Esophagus squamous epithelium (tissue), 5 donors: ENCODE data around the gene CALHM3. TPM values are rescaled to one million over a fixed set of nuclear protein-coding genes. Genes with fewer than 3 reads are reported as not detected.
"Not testable (repeated sequence)": the region's sequence is repeated elsewhere in the genome, so short reads cannot be mapped to it uniquely, and the experiment has no call there.

Source experiments
- DNase-seq: peaks from one replicate; lab custom pipeline; 2025; lab: John Stamatoyannopoulos, UW
- H3K27ac ChIP-seq, 4 donors: fragments of 200-600 bp; sonication (generic); one replicate each; pipeline ENCODE4 v1.5.1; 2016 to 2019; ENCODE audit warnings: mild to moderate bottlenecking in 1 of 4
- H3K27me3 ChIP-seq, 4 donors: fragments of 200-600 bp; sonication (generic); 1 replicate in 3 of 4; 2 replicates in 1 of 4; pipeline versions ENCODE4 v1.5.1 to v1.6.0; 2017 to 2021; ENCODE audit warnings: antibody characterized with exemption in 1 of 4
- H3K36me3 ChIP-seq, 3 donors: fragments of 200-600 bp; sonication (generic); one replicate each; pipeline ENCODE4 v1.5.1; 2016 to 2019
- H3K4me1 ChIP-seq, 3 donors: fragments of 200-600 bp; sonication (generic); one replicate each; pipeline ENCODE4 v1.5.1; 2017 to 2019
- H3K4me3 ChIP-seq, 4 donors: fragments of 200-600 bp; sonication (generic); 1 replicate in 3 of 4; 2 replicates in 1 of 4; pipeline ENCODE4 v1.5.1; 2016 to 2019; ENCODE audit warnings: mild to moderate bottlenecking in 2 of 4, moderate library complexity in 1 of 4
- H3K9me3 ChIP-seq, 3 donors: fragments of 200-600 bp; sonication (generic); one replicate each; pipeline ENCODE4 v1.5.1; 2016 to 2019
- CTCF ChIP-seq, 6 experiments: fragments of 450-650 bp in 4 of 6; fragments of 200-600 bp in 2 of 6; sonication (generic) in 2 of 6; IDR thresholded peaks; one replicate each; pipeline ENCODE4 v1.5.1; 2016 to 2019; ENCODE audit warnings: antibody characterized with exemption in 6 of 6, mild to moderate bottlenecking in 4 of 6, moderate library complexity in 4 of 6
- POLR2A ChIP-seq, 4 donors: fragments of 450-650 bp; IDR thresholded peaks; one replicate each; pipeline ENCODE4 v1.6.1; 2017; ENCODE audit warnings: antibody characterized with exemption in 4 of 4, mild to moderate bottlenecking in 4 of 4, moderate library complexity in 3 of 4
- whole genome bisulfite sequencing, 2 donors: methylation state at CpG; one replicate each; pipeline ENCODE4 v1.1.5; 2018; 5-methylcytosine and 5-hydroxymethylcytosine counted together
- intact Hi-C: fragments of 100-400 bp; cut with DNase I; formaldehyde crosslinking; loops from one replicate; pipeline ENCODE4 v1.15.0; 2022
- total RNA-seq, 4 donors: library from RNA; depleted of rRNA; stranded (reverse); fragments of >200 nt; gene quantifications; one replicate each; pipeline ENCODE4 v1.1.0, GENCODE V29; 2016
- donor health status: DM: yes; HTN: yes; CAD: no.

Gene CALHM3
- total RNA-seq, 4 donors from 2014 or later, result not detected

- TF ChIP-seq POLR2A (IDR thresholded peaks at IDR 0.05) (no peak), CTCF (IDR thresholded peaks at IDR 0.05) (no peak)
- 67 to 85% methylated on average over 6 to 10 of the region's 10 CpGs for WGBS, 2 donors
- H3K27ac ChIP-seq, result no peak overlapping the region
- no peaks in the 10 kb centered on the region for H3K9me3 ChIP-seq
- intact Hi-C loops, result no loop called here
- no peak for DNase-seq
- no peaks in the 10 kb centered on the region for H3K36me3 ChIP-seq
- peaks cover 0 to 27% (median 0%) of the 10 kb centered on the region in 4 donors for H3K27me3 ChIP-seq
- H3K4me3 ChIP-seq, result no peak overlapping the region
- no peaks in the 10 kb centered on the region for H3K4me1 ChIP-seq
These were observed 28.5 kb upstream of the CALHM3 start for GRCh38 chr10:103507235-103508191.

GRCh38 chr10:103506061-103506460 is 27.0 kb upstream of the CALHM3 start:
- intact Hi-C loops, result no loop called here
- Histone ChIP-seq H3K27ac (no peak overlapping the region), H3K27me3 (peaks cover 0 to 34% (median 0%) of the 10 kb centered on the region in 4 donors), H3K36me3 (no peaks in the 10 kb centered on the region), H3K4me3 (no peak overlapping the region), H3K4me1 (no peaks in the 10 kb centered on the region), H3K9me3 (no peaks in the 10 kb centered on the region)
- DNase-seq, result no peak
- TF ChIP-seq CTCF (IDR thresholded peaks at IDR 0.05), result no peak
- no peak for TF ChIP-seq POLR2A (IDR thresholded peaks at IDR 0.05)
- 81 to 83% methylated on average over 4 of the region's 4 CpGs for WGBS, 2 donors

GRCh38 chr10:103504181-103504783 is 25.2 kb upstream of the CALHM3 start:
- Histone ChIP-seq H3K4me3 (no peak overlapping the region), H3K9me3 (no peaks in the 10 kb centered on the region), H3K27me3 (peaks cover 0 to 52% (median 0%) of the 10 kb centered on the region in 4 donors), H3K27ac (no peak overlapping the region), H3K4me1 (no peaks in the 10 kb centered on the region), H3K36me3 (no peaks in the 10 kb centered on the region)
- WGBS, 2 donors, result 43 to 77% methylated on average over 7 to 9 of the region's 10 CpGs
- TF ChIP-seq POLR2A (IDR thresholded peaks at IDR 0.05) (no peak), CTCF (IDR thresholded peaks at IDR 0.05) (no peak)
- intact Hi-C loops, result no loop called here
- no peak for DNase-seq

GRCh38 chr10:103503777-103504176 is 24.7 kb upstream of the CALHM3 start:
- DNase-seq, H3K36me3 ChIP-seq, intact Hi-C loops, H3K4me3 ChIP-seq, H3K9me3 ChIP-seq, H3K4me1 ChIP-seq, H3K27ac ChIP-seq: not testable (repeated sequence)
- peaks cover 0 to 55% (median 0%) of the 10 kb centered on the region in 4 donors for H3K27me3 ChIP-seq
- 87 to 89% methylated on average over 6 of the region's 6 CpGs for WGBS, 2 donors

- no peaks in the 10 kb centered on the region for H3K36me3 ChIP-seq
- no peak for DNase-seq
- H3K4me3 ChIP-seq, result no peak overlapping the region
- H3K27ac ChIP-seq, result no peak overlapping the region
- no peaks in the 10 kb centered on the region for H3K9me3 ChIP-seq
- intact Hi-C loops, result no loop called here
- TF ChIP-seq CTCF (IDR thresholded peaks at IDR 0.05), result no peak
- TF ChIP-seq POLR2A (IDR thresholded peaks at IDR 0.05), result no peak
- no peaks in the 10 kb centered on the region for H3K4me1 ChIP-seq
- WGBS, 2 donors, result 78 to 91% methylated on average over 7 to 8 of the region's 13 CpGs
- peaks cover 0 to 60% (median 0%) of the 10 kb centered on the region in 4 donors for H3K27me3 ChIP-seq
These were observed 24.0 kb upstream of the CALHM3 start for GRCh38 chr10:103502849-103503660.
